ENCODE data around the gene DTX1. TPM values are rescaled to one million over a fixed set of nuclear protein-coding genes. Genes with fewer than 3 reads are reported as not detected.

DTX1 gene
- 1 to 10 TPM; 4.5 to 6.3 TPM for total RNA-seq
- long read RNA-seq, donor 1, partial matches to known transcripts: 0 of 1 reads
- long read RNA-seq, donor 1, other reads (novel, unspliced or antisense): 1 of 1 reads
- long read RNA-seq, donor 2: 0 reads

GRCh38 chr12:113056631-113057488 is at the start of gene DTX1:
Gene DTX1 (plus strand): TSS chr12:113056730. CDS start chr12:113058193, 1,463 bp downstream.
- intact Hi-C loops (cut with DNase I): no loop called here
- no peak for DNase-seq (ENCODE audit: low spot score)

GRCh38 chr12:113007166-113007565 is 49.4 kb upstream of the DTX1 start:
- intact Hi-C loops (cut with DNase I): no loop called here
- DNase-seq (ENCODE audit: low spot score): no peak

GRCh38 chr12:113010701-113011100 is 45.8 kb upstream of the DTX1 start:
- DNase-seq (ENCODE audit: low spot score): no peak
- intact Hi-C loops (cut with DNase I): no loop called here

GRCh38 chr12:113014565-113014964 is 42.0 kb upstream of the DTX1 start:
- DNase-seq (ENCODE audit: low spot score): no peak
- intact Hi-C loops (cut with DNase I): no loop called here

- intact Hi-C loops (cut with DNase I): no loop called here
- DNase-seq (ENCODE audit: low spot score): no peak
Observed at GRCh38 chr12:113016796-113017195, 39.7 kb upstream of the DTX1 start.

GRCh38 chr12:113019025-113019424 is 37.5 kb upstream of the DTX1 start:
- intact Hi-C loops (cut with DNase I): no loop called here
- no peak for DNase-seq (ENCODE audit: low spot score)

GRCh38 chr12:113021500-113021899 is 35.0 kb upstream of the DTX1 start:
- DNase-seq (ENCODE audit: low spot score): no peak
- intact Hi-C loops (cut with DNase I): no loop called here

GRCh38 chr12:113022563-113023297 is 33.8 kb upstream of the DTX1 start:
- DNase-seq (ENCODE audit: low spot score): no peak
- intact Hi-C loops (cut with DNase I): no loop called here

- DNase-seq (ENCODE audit: low spot score): no peak
Observed at GRCh38 chr12:113027726-113028125, 28.8 kb upstream of the DTX1 start.

GRCh38 chr12:113030875-113031525 is 25.5 kb upstream of the DTX1 start:
- DNase-seq (ENCODE audit: low spot score): no peak
- intact Hi-C loops (cut with DNase I): no loop called here

More at GRCh38 chr12:113027726-113028125, 28.8 kb upstream of the DTX1 start:
- intact Hi-C loops (cut with DNase I): no loop called here

GRCh38 chr12:113039911-113040445 is 16.6 kb upstream of the DTX1 start:
- no peak for DNase-seq (ENCODE audit: low spot score)
- intact Hi-C loops (cut with DNase I): loop anchor here (5.0 to 10.0 kb wide), 2 partner anchors 112 to 115 kb away; no protein-coding TSS in a partner anchor

- DNase-seq (ENCODE audit: low spot score): peak; percentile 91
- intact Hi-C loops (cut with DNase I): loop anchor here (5.0 to 10.0 kb wide), 2 partner anchors 112 to 114 kb away; no protein-coding TSS in a partner anchor
Observed at GRCh38 chr12:113040722-113041171, 15.8 kb upstream of the DTX1 start.

GRCh38 chr12:113041560-113041959 is 15.0 kb upstream of the DTX1 start:
- no peak for DNase-seq (ENCODE audit: low spot score)
- intact Hi-C loops (cut with DNase I): loop anchor here (5.0 to 10.0 kb wide), 2 partner anchors 111 to 113 kb away; no protein-coding TSS in a partner anchor

GRCh38 chr12:113043240-113043639 is 13.3 kb upstream of the DTX1 start:
- no peak for DNase-seq (ENCODE audit: low spot score)
- intact Hi-C loops (cut with DNase I): loop anchor here (1.0 to 10.0 kb wide), 3 partner anchors 23 to 112 kb away; no protein-coding TSS in a partner anchor

GRCh38 chr12:113044516-113044915 is 12.0 kb upstream of the DTX1 start:
- DNase-seq (ENCODE audit: low spot score): no peak
- intact Hi-C loops (cut with DNase I): loop anchor here (5.0 to 10.0 kb wide), 2 partner anchors 108 to 110 kb away; no protein-coding TSS in a partner anchor

GRCh38 chr12:113048716-113049127 is 7.8 kb upstream of the DTX1 start:
- intact Hi-C loops (cut with DNase I): loop anchor here in 1 of 2 donors (10.0 kb wide), 1 partner anchor 106 kb away; no protein-coding TSS in a partner anchor
- DNase-seq (ENCODE audit: low spot score): no peak

GRCh38 chr12:113049976-113050742 is 6.4 kb upstream of the DTX1 start:
- DNase-seq (ENCODE audit: low spot score): no peak
- intact Hi-C loops (cut with DNase I): loop anchor here in 1 of 2 donors (10.0 kb wide), 1 partner anchor 105 kb away; no protein-coding TSS in a partner anchor

GRCh38 chr12:113050795-113051194 is 5.7 kb upstream of the DTX1 start:
- intact Hi-C loops (cut with DNase I): no loop called here

More at GRCh38 chr12:113050795-113051194, 5.7 kb upstream of the DTX1 start:
- DNase-seq (ENCODE audit: low spot score): no peak
